ENCODE results near the gene SETBP1. TPM values are rescaled to one million over a fixed set of nuclear protein-coding genes. Genes with fewer than 3 reads are reported as not detected.
"Not testable (repeated sequence)": the region's sequence is repeated elsewhere in the genome, so short reads cannot be mapped to it uniquely, and the experiment has no call there.

SETBP1 gene
- total RNA-seq, 2 donors from 2014 or later = 9.8 to 16.7 TPM

GRCh38 chr18:44698518-44698917 is 17.8 kb downstream of the SETBP1 start:
- intact Hi-C loops (cut with DNase I) = no loop called here
- ATAC-seq = no peak
- DNase-seq = no peak

DNA sequence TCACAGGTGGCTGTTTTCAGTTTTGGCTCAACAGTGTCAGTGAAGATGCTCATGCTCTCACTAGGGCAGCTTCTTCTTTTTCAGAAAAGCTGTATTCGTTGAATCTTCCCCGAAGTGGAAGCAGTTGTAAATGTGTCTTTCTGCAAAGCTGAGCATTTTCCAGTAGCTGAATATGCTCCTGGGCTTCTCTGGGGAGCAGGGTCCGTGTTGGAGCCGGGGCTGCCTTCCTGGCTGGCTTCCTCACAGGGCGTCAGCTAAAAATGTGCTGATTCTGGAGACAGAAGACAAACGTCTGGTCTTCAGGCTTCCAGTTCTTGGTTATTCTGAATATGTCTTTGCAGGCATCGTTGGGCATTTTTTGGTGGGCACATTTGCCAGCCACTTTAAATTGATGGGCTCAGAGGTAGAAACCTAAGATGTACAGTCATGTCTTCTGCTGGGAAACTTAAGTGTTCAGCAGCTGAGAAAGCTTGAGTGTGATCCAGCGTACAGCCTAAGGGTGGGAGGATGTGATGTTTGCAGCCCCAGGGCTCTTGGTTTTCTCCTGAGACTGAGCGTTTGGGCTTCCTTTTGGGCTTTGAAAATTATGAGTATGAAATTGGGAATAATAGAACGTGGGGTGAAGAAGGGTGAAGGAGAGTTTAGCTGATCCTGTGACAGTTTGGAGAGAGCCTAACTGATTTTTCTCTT is 19.0 kb downstream of the SETBP1 start:
- DNase-seq (no peak), ATAC-seq (peak in 1 of 2 donors; percentile 35)
- intact Hi-C loops (cut with DNase I) = no loop called here

DNA sequence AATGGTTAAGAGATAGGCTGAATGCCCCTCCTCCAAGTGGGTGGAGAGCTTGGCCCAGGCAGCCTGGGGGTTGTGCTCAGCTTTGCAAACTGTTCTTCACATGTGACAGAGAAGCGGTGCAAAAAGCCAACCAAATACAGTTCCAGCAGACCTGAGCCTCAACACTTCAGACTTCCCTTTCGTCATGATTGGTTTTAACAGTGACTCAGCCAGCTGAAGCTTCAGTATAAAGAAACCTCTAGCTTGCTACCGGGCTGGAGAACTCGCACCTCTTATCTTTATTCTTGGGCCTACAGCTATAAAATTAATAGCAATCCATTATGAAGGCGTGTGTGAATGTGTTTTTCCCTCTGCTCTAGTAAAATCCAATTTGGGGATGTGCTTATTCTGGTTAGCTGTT is 20.0 kb downstream of the SETBP1 start:
- intact Hi-C loops (cut with DNase I) = no loop called here
- ATAC-seq = peak; percentile 73 to 78
- DNase-seq = no peak

DNA sequence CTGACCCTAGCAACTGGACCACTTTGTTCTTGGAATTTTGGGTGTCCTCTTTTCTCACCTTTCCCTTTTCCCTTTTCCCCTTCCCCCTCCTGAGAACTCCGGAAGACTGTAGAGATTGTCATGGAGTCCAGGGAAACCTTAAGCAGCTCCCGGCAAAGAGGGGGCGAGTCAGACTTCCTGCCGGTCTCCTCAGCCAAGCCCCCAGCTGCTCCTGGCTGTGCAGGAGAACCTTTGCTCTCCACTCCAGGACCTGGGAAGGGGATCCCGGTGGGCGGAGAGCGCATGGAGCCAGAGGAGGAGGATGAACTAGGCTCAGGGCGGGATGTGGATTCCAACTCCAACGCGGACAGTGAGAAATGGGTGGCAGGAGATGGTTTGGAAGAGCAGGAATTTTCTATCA is 20.5 kb downstream of the SETBP1 start:
- intact Hi-C loops (cut with DNase I) = no loop called here
- peak in 1 of 2 donors; percentile 52 for ATAC-seq
- no peak for DNase-seq

- no peak for DNase-seq
- intact Hi-C loops (cut with DNase I) = no loop called here
Measured at GRCh38 chr18:44702594-44702993, 21.9 kb downstream of the SETBP1 start.

GRCh38 chr18:44704135-44704789 is 23.6 kb downstream of the SETBP1 start:
- intact Hi-C loops (cut with DNase I) = no loop called here
- ATAC-seq (no peak), DNase-seq (no peak)

More at GRCh38 chr18:44702594-44702993, 21.9 kb downstream of the SETBP1 start:
- ATAC-seq = no peak

DNA sequence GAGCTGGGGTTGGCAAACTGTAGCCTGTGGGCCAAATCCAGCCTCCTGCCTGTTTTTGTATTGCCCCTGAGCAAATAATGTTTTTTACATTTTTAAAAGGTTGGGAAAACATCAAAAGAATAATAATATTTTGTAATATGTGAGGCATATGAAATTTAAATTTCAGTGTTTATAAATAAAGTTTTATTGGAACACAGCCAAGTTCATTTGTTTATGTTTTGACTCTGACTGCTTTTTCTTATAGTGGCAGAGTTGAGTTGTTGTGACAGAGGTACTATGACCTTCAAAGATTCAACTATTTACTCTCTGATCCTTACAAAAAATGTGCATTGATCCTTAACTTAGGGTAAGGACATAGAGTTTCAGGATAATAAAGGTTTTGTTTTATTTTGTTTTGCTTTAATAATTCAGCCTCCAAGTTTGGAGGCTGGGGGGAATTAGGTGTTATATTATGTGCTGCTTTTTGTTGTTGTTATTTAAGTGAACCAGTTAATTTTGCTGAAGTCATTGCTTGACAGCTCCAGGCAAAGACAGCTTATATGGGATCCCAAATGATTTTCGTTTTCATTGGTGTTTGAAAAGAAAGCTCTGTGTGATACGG is 24.5 kb downstream of the SETBP1 start:
- intact Hi-C loops (cut with DNase I) = no loop called here

DNA sequence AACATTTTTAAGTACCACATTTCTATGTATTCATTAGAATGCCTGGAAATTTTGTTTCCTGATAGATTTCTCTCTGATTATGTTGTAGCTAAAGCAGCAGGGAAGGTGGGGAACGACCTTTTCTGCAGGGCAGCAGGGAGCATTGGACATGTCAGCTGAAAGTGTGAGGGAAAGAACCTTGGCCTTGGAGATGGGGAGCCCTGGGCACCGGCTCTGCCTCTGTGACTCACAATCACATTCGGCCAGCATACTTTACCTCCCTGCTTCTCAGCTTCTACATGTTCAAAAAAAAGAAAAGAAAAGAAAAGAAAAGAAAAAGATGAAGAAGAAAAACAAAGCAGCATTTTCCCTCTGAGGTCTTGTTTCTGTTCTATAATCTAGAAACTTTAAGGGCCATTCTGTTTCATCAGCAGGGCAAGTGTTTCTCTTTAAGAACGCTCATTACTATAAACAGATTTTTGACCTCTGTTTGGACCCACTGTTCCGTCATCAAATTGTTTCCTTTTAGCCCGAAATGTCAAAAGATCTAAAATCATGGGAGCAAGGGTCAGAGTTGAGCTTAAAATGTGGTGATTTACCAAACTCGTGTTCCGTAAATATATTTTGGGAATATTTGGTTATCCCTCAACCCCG is 27.9 kb downstream of the SETBP1 start:
- intact Hi-C loops (cut with DNase I) = no loop called here
- ATAC-seq (peak; percentile 28 to 31), DNase-seq (no peak)

More for the DNA sequence above, 24.5 kb downstream of the SETBP1 start:
- ATAC-seq (no peak), DNase-seq (no peak)

DNA sequence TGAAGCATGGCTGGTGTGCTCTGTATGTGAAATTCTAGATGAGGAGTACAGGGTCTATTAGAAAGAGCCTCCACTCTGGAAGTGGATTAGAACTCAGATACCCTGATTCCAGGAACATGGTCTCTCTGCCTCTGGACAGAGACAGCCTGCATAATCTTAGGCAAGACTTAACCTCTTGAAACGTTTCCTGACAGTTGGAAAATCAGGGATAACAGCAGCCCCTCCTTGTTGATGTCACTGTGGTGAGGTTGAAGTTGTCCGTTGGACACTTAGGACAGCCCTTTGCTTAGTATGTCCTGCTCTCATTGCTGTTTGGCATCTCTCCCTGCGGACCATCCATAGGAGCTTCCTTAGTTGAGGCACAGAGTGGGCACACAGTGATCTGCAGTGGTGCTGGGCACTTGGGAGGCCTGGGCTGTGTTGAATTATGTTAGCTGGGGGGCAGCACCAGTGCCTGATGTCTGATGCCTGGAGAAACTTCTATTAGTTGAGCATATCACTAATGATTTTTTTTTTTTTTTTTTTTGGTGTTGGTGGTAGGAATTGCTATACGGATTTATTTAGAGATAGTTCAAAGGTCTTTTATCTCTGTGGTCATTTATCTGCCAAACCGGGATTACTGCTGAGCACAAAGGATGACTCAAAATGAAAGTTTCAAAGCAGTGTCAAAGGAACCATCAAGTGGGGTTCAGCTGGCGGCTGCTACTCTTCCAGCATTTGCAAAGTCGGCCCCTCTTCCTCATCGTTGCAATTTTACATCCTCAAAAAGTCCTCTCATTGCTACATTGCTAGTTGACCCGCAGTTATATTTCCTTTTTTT is 28.8 kb downstream of the SETBP1 start:
- no peak for DNase-seq
- intact Hi-C loops (cut with DNase I) = no loop called here
- peak; percentile 13 to 45 for ATAC-seq

- intact Hi-C loops (cut with DNase I) = no loop called here
- no peak for DNase-seq
- no peak for ATAC-seq
Measured at GRCh38 chr18:44710931-44711330, 30.2 kb downstream of the SETBP1 start.

DNA sequence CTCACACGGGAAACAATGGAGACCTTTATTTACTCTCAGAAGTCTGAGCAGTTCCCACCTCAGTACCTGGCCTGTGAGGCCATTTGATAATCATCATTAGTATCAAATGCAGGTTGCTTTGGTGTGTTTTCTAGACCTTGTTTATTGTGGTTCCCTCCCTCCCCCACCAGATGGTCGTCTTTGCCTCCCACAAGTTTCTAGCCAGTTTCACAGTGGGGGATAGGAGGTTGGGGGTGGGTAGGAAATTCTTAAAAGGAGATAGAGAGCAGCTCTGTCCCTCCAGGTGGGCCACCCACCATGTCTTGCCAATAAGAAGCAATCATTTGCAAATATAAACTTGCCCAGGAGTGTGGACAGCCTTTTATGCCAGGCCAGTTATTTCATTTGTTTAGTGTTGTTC is 31.3 kb downstream of the SETBP1 start:
- ATAC-seq (no peak), DNase-seq (no peak)
- intact Hi-C loops (cut with DNase I) = no loop called here

GRCh38 chr18:44713435-44713834 is 32.7 kb downstream of the SETBP1 start:
- DNase-seq (no peak), ATAC-seq (no peak)
- intact Hi-C loops (cut with DNase I) = no loop called here

GRCh38 chr18:44714376-44714775 is 33.7 kb downstream of the SETBP1 start:
- no peak for DNase-seq
- ATAC-seq = no peak
- intact Hi-C loops (cut with DNase I) = no loop called here

DNA sequence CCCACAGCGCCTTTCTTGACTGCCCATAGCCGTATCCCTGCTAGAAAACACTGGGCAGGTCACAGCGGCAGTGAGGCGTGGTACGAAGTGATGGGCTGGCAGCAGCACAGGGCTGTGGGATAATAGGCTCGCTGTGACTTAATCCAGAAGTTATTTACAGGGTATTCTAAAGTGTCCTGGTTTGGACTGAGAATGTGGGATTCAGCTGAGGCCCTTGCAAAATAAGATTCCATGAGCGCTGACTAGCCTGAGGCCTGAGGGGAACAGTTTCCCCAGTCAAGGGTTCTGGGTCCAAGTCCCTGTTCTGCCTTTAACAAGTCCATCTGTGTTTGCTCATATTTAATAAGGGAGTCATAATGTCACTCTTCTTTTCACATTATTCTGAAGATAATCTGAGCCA is 34.6 kb downstream of the SETBP1 start:
- ATAC-seq (peak; percentile 48 to 83), DNase-seq (peak; percentile 37)

GRCh38 chr18:44715842-44716241 is 35.2 kb downstream of the SETBP1 start:
- intact Hi-C loops (cut with DNase I) = no loop called here
- no peak for ATAC-seq
- no peak for DNase-seq

More for the DNA sequence above, 34.6 kb downstream of the SETBP1 start:
- intact Hi-C loops (cut with DNase I) = no loop called here

GRCh38 chr18:44716697-44717163 is 36.0 kb downstream of the SETBP1 start:
- DNase-seq (no peak), ATAC-seq (no peak)
- intact Hi-C loops (cut with DNase I) = no loop called here

- no peak for ATAC-seq
- intact Hi-C loops (cut with DNase I) = no loop called here
- no peak for DNase-seq
Measured at GRCh38 chr18:44719519-44720060, 38.9 kb downstream of the SETBP1 start.

DNA sequence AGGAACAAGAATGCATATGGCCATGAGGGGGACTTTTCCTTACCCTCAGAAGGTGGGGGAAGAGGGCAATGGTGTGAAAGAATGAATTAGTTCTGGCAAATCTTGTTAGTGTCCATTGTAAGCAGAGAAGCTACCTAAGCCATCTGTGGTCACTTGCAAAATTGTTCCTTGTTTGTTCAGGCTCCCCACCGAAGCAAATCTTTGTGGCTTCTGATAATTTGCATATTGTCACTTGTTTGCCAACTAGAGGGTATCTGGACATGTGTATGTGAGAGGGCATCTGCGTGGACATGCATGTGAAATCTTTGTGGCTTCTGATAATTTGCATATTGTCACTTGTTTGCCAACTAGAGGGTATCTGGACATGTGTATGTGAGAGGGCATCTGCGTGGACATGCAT is 41.1 kb downstream of the SETBP1 start:
- ATAC-seq; DNase-seq; intact Hi-C loops (cut with DNase I): not testable (repeated sequence)

- intact Hi-C loops (cut with DNase I) = no loop called here
- DNase-seq = no peak
- ATAC-seq = no peak
Measured at GRCh38 chr18:44723411-44723810, 42.7 kb downstream of the SETBP1 start.

Measured in left cardiac atrium (tissue), 4 donors.